MM.1S (cell line): ENCODE results near the gene SSBP3.

Experiments used
- CTCF ChIP-seq: fragments of 300-600 bp; sonication (generic); IDR thresholded peaks from 2 replicates; pipeline ENCODE4 v1.5.1; 2016; ENCODE audit warnings: antibody characterized with exemption, low read length, mixed read lengths
- EZH2 ChIP-seq: fragments of 300-600 bp; sonication (generic); optimal IDR thresholded peaks from 2 replicates; pipeline ENCODE3; 2017; ENCODE audit warnings: low read depth, mild to moderate bottlenecking, antibody characterized with exemption, low read length, mixed read lengths

GRCh38 chr1:54405898-54406293, 298 bp downstream of the SSBP3 start:
- TF ChIP-seq CTCF, result no peak
- no peak for TF ChIP-seq EZH2
